ENCODE measurements around the gene UBAC1.
"Not testable (repeated sequence)": the region's sequence is repeated elsewhere in the genome, so short reads cannot be mapped to it uniquely, and the experiment has no call there.

Gene UBAC1

GRCh38 chr9:135976944-135977343, 15.8 kb upstream of the UBAC1 start:
- DNase-seq: no peak

DNA sequence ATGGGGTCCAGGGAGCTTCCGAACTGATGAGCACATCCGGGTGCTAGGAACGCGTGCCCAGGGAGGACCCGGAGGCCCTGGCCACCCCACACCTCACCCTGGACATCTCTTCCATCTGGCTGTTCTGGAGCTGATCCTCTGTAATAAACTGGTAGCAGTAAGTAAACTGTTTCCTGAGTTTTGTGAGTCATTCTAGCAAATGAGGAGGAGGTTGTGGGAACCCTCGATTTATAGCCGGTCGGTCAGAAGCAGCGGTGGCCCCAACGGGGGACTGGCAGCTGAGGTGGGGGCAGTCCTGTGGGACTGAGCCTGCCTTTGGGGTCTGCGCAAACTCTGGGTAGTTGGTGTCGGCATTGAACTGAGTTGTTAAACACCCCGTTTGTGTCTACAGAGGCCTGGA, 15.4 kb upstream of the UBAC1 start:
- no peak for DNase-seq

DNA sequence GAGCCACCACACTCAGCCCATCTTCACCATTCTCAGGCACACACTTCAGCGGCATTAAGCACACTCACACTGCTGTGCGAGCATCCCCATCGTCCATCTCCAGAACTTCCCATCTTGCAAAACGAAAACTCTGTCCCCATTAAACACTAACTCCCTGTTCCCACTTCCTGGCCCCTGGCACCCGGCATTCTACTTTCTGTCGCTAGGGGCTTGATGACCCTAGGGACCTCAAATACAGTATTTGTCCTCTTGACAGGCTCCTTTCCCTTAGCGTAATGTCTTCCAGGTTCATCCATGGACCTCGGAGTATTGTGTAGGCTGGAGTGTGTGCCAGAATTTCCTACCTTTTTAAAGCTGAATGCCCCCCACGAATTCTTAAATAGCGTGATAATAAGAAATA, 14.7 kb upstream of the UBAC1 start:
- no peak for DNase-seq

GRCh38 chr9:135974220-135974573, 13.0 kb upstream of the UBAC1 start:
- DNase-seq: no peak

GRCh38 chr9:135973277-135974219, 12.4 kb upstream of the UBAC1 start:
- DNase-seq: no peak

DNA sequence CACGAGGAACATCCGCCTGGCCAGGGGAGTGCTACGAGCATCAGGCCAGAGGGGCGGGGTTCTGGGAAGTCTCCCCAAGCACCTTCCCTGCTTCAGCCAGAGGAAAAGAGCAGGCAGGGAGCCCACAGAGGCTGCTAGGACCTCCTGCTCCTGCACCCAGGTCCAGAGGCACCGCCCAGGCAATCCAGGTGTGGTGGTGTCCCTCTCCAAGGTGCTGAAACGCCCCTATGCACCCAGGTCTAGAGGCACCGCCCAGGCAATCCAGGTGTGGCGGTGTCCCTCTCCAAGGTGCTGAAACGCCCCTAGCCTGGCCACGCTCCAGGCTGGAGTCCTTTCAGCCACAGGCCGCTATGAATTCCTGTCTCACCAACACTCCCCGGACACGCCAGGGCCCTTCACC, 10.7 kb upstream of the UBAC1 start:
- peak; percentile 10 for DNase-seq

GRCh38 chr9:135971111-135971766, 10.1 kb upstream of the UBAC1 start:
- no peak for DNase-seq

DNA sequence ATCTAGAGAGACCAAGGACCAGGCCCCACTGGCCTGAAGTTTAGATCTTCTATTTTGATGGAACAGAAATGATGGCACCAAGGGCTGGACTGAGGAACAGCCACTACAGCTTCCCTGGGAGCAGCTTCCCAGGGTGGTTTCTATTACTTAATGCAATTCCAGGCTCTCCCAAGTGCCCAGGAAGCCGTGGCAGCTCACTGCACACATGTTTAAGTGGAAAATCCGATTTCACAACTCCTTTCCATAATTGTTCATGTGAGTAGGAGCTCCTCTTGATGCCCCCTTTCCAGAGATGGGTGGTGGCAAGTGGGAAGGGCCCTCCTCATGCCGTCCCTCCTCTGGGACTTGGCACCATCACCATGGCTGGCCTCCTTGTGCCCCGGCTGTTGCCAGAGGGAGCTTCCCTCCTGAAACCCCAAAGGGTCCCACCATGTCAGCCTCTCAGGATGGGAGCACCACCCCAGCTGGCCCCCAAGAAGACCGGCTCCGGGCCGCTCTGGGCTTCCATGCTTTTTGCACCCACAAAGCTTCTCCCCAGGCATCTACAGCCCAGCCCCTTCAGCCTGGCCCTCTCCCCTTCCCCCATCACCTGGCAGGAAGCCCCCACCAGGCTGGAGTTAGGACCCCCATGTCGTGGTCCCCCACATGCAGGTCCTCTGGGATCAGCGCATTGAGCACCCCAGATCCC, 9.1 kb upstream of the UBAC1 start:
- DNase-seq: no peak

DNA sequence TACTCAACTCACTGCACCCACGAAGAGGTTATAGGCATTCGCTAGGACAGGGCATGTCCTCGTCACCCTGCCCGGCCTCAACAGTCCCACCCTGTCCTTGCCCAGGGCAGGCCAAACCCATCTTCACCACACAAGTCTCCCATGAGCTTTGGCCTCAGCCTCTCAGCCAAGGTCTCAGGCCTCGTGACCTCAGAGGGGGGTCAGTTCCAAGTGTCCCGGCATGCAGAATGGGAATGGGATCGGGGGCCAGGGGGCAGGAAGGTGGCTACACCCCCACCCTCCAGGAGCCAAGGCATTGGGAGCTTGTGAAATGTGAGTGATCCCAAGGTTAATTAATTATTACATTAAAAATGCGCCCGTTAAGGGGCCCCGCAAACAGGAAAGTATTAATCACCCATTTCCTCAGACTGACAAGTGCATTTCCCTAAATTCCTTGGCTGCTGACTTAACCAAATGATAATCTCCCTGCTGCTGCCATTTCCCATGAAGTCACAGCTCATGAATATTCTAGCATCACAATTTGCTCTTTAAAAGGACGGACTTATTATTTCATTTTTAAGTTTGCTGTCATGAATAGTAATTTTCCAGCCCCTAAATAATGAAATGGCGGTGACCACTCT, 8.0 kb upstream of the UBAC1 start:
- DNase-seq: no peak

DNA sequence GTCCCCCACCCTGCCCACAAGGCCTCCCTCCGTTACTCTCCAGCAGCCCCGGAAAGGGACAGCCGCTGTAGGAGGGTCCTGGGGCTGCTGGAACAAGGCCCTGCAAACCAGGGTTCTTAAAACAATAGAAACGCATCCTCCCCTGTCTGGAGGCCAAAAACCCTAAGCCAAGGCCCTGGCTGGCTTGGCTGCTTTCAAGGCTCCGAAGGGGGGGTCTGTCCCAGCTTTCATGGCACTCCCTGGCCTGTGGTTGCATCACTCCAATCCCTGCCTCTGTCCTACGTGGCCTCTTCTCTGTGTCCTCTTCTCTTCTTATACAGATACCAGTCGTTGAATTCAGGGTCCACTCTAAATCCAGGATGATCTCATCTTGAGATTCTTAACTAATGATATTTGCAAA, 7.4 kb upstream of the UBAC1 start:
- DNase-seq: no peak

- no peak for DNase-seq
These were observed 6.9 kb upstream of the UBAC1 start for GRCh38 chr9:135968083-135968476.

- DNase-seq: not testable (repeated sequence)
These were observed 5.7 kb upstream of the UBAC1 start for GRCh38 chr9:135966916-135967260.

DNA sequence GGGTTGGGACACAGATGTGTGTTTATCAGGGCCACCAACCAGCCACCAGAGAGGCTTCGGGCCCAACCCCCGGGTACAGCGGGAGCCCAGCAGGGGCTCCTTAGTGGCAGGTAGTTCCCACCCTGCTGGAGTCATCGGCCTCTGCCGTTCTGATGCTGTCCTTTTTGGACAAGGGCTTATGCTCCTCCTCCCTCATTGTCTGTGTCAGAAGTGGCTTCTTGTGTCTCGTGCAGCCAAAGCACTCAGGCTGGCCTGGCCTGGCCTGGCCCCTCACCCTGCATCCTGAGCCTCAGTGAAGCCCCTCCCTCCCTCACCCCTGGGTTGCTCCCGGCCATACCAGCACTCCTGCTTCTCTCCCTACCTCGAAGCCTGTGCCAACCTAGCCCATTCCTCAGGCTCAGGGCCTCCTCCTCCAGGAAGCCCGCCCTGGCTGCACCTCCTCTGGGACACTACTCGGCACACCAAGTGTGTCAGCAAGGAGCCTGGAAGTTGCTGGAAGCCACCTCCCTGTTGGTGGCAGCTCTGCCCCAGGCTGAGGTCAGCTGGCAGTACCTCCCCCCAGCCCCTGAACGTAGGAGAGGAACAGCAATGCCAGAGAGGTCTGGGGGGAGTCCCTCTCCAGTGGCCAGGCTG, 4.1 kb upstream of the UBAC1 start:
- no peak for DNase-seq

DNA sequence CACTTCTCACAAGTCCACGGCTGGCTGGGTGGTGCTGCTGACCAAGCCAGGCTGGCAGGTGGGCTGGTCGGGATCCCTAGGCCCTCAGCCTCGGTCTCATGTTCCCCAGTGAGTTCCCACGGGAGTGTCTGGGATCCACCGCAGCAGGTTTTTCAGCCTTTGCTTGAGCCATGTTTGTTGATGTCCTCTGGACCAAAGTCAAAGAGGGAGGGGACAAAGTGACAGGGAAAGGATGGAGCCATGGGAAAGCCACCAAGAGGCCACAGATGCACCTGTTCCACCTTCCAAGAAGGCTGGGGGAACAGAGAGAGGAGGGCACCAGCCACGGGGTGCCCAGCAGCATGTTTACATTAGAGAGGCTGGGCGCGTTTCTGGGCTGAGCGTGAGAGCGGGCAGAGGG, 2.8 kb upstream of the UBAC1 start:
- no peak for DNase-seq

GRCh38 chr9:135963338-135963737, 2.2 kb upstream of the UBAC1 start:
- DNase-seq: no peak

- DNase-seq: no peak
These were observed 1.6 kb upstream of the UBAC1 start for GRCh38 chr9:135962696-135963307.

- no peak for DNase-seq
These were observed 880 bp upstream of the UBAC1 start for GRCh38 chr9:135961811-135962695.

GRCh38 chr9:135960411-135961276, 529 bp downstream of the UBAC1 start:
- DNase-seq: no peak

DNA sequence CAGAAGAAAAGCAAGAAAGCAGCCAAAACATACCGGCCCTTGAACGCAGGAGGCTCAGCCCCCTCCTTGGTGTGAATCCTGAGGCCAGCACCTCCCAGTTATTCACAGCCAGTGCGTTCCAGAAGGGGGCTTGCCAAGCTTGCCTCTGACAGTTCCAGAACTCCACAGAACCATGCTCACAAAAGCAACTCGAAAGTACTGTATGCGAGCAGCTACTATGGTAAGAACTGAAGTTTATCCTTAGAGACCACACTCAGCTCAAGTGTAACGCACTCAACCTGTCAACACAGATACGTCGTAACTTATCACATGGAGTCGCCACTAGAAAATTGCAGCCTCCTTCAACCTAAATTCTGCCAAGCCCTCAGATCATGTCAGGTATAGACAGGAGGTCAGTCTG, 1.4 kb downstream of the UBAC1 start:
- no peak for DNase-seq

GRCh38 chr9:135958485-135958884, 2.7 kb downstream of the UBAC1 start:
- no peak for DNase-seq

DNA sequence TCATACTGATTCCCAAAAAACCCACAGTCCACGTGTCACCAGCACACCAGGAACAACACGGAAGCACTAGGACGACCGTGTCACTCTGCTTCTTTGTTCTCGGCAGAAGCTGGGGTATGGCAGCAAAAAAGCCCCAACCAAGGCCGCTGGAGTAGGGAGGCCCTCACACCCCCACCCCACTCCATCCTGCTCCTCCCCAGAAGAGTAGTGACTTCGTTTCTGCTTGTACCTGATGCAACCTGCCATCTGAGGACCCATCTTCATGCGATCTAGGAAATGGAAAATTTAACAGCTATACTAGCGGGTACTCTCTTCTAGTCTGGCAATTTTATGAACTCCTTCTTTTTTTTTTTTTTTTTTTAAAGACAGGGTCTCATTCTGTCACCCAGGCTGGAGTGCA, 3.7 kb downstream of the UBAC1 start:
- DNase-seq: no peak
